HG03060 (cell line): ENCODE data around the gene PRR36.
"Not testable (repeated sequence)": the region's sequence is repeated elsewhere in the genome, so short reads cannot be mapped to it uniquely, and the experiment has no call there.

Experiments used
- ATAC-seq: cut with Tn5 transposase; IDR thresholded peaks from one replicate; pipeline ENCODE4 v1.9.1; 2021; ENCODE audit warnings: low read depth, moderate number of reproducible peaks; ENCODE audit not compliant: unreplicated experiment

The PRR36 gene

GRCh38 chr19:7900931-7901330, 26.7 kb upstream of the PRR36 start:
- ATAC-seq, result no peak

GRCh38 chr19:7900401-7900870, 26.2 kb upstream of the PRR36 start:
- no peak for ATAC-seq

- no peak for ATAC-seq
Observed at GRCh38 chr19:7899751-7900378, 25.7 kb upstream of the PRR36 start.

GRCh38 chr19:7898967-7899366, 24.8 kb upstream of the PRR36 start:
- no peak for ATAC-seq

GRCh38 chr19:7897292-7897691, 23.1 kb upstream of the PRR36 start:
- ATAC-seq, result no peak

- no peak for ATAC-seq
Observed at GRCh38 chr19:7895565-7895964, 21.4 kb upstream of the PRR36 start.

- no peak for ATAC-seq
Observed at GRCh38 chr19:7894612-7895309, 20.6 kb upstream of the PRR36 start.

GRCh38 chr19:7893362-7894101, 19.3 kb upstream of the PRR36 start:
- ATAC-seq, result not testable (repeated sequence)

DNA sequence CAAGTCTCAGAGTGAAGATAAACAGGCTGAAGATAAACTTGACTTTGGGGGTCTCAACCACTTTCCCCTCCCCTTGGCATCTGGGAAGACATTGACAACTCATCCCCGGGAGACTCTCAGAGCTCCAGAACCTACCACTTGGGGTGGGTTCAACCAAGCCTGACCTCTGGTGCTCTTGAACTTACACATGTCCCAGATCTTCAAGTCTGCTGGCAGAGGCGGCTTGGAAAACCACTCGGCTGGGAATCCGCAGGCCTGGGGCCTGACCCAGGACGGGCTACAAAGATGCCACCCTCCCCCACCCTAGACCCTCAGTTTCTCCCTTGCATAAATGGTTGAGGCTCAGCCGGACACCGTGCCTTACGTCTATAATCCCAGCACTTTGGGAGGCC, 14.6 kb upstream of the PRR36 start:
- ATAC-seq, result no peak

DNA sequence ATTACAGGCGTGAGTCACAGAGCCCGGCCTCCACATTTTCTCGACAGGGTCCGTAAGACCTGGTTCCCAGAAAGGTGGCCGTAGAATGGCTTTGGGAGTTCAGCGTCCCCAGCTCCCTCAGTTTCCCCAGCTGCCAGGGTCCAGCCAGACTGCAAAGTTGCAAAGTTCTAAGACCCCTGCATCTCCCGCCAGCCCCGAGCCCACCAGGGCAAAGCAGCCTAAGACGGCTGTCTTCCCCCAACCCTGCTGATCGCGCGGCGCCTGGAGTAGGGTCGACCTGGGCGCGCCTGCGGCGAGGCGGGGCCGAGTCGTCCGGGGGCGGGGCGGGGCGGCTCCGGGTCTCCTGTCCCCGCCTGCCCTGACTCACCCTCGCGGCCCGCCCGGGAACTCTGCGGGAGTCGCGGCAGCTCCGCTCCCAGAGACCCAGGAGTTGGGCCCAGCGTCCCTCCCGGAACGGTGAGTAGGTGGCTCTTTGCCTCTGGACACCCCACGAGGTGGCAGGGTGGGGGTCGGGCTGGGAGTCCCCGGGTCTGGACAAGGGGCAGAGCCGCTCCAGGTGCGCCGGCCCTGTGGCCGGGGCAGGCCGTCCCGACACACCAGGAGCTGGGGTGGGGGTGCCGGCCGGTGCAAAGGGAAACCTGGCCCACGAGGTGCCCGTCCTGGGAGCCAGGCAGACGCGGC, 14.1 kb upstream of the PRR36 start, which contains the start of gene LRRC8E:
TSS of gene LRRC8E (plus strand) at position 366 of the 681 bp plus-strand sequence. CDS start 7,094 bp downstream, outside the sequence.
- no peak for ATAC-seq

DNA sequence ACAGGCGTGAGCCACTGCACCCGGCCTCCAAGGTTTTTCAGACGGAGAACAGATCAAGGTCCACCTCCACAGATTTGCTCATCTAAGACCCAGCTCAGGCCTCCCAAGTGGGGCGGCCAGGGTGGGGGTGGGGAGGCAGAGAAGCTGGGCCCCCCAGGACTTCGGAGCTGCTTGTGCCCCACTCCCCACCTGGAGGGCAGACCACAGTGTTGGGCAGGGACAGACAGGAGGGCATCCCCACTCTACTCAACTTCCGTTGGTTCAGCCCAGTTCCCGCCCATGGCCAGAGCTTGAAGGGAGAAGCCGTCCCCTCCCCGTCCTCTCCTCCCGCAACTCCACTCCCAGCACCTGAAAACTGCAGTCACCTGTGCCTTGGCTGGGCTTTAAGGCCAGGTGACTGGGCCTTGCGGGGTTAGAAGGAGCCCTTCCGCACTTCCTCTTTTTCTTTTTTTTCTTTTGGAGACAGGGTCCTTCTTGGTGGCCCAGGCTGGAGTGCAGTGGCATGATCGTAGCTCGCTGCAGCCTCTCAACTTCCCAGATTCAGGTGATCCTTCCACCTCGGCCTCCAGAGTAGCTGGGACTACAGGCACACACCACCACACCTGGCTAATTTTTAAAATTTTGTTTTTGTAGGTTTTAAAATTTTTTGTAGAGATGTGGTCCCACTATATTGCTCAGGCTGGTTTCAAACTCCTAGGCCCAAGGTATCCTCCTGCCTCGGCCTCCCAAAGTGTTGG, 13.4 kb upstream of the PRR36 start:
- no peak for ATAC-seq

DNA sequence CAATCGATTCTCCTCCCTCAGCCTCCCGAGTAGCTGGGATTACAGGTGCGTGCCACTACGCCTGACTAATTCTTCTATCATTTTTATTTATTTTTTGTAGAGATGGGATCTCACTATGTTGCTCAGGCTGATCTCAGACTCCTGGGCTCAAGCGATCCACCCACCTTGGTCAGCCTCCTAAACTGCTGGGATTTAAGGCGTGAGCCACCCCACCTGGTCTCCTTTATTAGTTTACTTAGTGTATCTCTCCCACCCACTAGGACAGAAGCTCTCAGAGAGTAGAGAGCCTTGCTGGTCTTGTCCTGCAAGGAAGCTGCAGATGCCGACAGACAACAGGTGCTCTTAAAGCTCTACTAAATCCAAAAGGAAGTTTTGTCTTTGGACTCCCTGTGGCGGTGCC, 11.6 kb upstream of the PRR36 start:
- ATAC-seq, result no peak

DNA sequence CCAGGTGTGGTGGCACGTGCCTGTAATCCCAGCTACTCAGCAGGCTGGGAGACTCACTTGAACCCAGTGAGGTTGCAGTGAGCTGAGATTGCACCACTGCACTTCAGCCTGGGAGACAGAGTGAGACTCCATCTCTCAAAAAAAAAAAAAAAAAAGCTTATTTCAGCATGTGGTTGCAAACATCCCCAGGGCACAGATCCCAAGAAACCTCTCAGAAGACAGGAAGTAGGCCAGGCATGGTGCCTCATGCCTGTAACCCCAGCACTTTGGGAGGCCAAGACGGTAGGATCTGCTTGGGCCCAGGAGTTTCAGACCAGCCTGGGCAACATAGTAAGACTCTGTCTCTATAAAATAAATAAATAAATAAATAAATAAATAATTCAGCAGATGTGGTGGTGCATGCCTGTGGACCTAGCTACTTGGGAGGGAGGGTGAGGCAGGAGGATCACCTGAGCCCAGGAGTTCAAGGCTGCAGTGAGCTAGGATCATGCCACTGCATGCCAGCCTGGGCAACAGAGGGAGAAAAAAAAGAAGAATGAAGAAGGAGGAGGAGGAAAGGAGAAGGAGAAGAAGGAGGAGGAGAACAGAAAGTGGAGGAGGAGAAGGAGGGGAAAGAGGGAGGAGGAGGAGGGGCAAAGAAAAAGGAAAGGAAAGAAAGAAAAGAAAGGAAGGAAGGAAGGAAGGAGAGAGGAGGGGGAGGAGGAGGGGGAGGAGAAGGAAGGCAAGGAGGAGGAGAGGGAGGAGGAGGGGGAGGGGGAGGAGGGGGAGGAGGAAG, 9.8 kb upstream of the PRR36 start:
- ATAC-seq, result no peak

GRCh38 chr19:7883105-7883504, 8.9 kb upstream of the PRR36 start:
- no peak for ATAC-seq

DNA sequence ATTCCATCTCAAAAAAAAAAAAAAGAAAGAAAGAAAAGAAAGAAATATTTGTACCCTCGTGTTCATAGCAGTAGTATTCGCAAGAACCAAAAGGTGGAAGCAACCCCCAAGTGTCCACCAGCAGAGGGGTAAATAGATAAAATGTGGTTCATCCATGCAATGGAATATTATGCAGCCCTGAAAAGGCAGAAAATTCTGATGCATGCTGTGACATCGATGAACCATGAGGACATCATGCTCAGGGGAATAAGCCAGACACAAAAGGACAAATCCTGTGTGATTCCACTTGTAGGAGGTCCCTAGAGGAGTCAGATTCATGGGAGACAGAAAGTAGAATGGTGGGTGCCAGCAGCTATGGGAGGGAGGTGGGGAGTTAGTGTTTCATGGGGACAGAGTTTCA, 7.7 kb upstream of the PRR36 start:
- no peak for ATAC-seq

DNA sequence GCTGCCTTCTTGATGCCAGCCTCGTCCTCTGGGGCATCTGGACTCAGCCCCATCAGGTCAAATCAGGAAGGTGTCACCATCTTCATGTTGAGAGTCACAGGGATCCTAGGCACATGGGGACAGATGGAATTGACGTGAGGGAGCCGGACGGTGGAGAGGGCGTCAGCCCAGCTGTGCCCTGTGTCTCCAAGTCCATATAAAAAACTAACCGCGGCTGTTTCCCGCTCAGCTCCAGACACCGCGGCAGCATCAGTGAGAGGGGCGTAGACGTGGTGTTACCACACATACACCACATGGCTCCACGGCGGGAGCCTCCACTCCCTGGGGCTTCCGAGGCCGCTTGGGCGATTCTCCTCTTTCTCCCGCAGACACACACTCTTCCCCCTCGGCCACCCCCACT, 5.6 kb upstream of the PRR36 start:
- no peak for ATAC-seq

DNA sequence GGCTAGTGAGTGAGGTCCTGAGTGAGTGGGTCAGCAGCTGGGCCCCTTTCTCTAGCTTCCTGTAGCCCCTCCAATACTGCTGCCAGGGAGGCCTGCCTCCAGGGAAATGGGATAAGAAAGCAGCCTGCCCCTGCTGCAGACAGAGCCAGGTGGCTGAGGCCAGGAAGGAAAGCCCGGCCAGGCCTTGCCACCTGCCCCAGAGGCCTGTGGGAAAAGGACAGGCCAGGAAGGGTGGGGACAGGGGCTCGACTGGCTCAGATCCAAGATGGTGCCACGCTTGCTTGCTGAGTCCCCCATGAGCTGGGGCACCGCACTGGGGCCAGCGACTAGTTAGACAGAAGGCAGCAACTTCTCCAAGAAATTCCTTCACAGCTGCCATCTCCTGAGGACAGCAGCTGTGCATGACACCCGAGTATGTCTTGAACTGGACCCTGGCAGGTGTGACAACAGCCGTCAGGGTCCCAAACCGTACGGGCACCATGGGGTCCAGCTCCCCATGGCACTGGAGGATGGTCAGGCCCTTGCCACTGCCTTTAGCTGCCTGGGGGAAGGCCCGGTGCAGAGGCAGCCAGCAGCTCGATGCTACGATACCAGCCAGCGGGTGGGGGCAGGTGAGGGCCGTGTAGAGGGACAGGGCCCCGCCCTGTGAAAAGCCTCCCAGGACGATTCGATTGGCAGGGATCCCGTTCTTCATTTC, 5.1 kb upstream of the PRR36 start:
- no peak for ATAC-seq

DNA sequence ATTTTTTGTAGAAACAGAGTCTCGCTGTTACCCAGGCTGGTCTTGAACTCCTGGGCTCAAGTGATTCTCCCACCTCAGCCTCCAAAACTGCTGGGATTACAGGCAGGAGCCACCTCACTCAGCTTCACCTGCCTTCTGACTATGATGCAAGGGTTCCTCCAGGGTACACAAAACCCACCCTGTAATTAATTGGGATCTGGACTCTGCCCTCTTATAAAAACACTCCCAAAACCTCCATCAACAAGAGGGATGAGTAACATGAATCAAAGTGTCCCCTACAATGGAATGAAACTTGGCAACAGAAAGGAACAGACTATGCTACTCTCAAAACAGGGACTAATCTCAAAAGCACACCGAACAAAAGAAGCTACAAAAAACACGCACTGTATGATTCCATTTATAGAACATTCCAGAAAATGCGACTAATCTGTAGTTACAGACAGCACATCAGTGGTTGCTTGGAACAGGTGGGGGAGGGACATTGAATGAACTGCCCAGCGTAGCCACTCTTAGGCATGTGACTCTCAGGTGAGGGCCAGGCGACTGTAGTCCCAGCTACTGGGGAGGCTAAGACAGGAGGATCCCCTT, 3.2 kb upstream of the PRR36 start:
- ATAC-seq, result no peak

GRCh38 chr19:7874897-7875273, 695 bp upstream of the PRR36 start:
- ATAC-seq, result no peak
